GM19372 (cell line): ENCODE data around the gene MYO1F.

Experiments
- ATAC-seq: cut with Tn5 transposase; IDR thresholded peaks from one replicate; pipeline ENCODE4 v1.9.1; 2021; ENCODE audit warnings: mild to moderate bottlenecking, low read depth, moderate library complexity; ENCODE audit not compliant: unreplicated experiment

MYO1F gene

DNA sequence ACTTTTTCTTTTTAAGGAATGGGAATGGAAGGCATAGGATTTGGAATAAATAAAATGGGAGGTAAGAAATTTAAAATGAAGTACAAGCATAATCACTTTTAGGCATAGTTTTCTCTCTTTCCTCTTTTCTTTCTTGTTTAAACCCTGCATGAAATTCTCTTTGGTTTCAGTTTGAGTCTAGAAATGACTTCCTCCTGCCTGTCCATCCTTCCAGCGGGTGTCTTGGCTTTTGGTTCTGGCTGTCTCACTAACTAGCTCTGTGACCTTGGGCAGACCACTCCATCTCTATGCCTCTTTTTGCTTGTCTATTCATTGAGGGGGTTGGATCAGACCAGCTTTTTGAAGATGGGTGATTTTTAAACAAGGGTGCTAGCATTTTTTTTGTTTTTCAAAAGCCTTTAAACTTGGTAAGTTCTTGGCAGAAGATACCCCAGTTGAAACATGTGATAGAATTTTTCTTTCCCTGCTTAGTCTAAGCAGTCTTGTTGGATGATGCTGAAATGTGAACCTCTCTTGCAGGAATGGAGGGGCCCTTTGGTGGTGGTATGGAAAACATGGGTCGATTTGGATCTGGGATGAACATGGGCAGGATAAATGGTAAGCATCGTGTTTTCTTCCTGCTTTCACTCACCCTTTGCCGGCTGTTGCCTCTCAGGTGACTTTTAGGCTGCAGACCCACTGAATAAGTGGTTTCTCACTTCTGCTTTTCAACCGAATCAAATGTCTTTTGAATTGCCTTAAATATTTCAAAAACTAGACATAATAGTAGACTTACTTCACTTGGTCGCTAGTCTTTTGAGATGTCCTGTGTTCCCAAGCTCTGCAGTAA, 103.4 kb downstream of the MYO1F start:
- ATAC-seq = no peak
